CD14-positive monocyte (primary cell): Measurements from ENCODE around the gene AQP11. TPM values are rescaled to one million over a fixed set of nuclear protein-coding genes. Genes with fewer than 3 reads are reported as not detected.

Experiments
- DNase-seq, 3 donors: peaks; one replicate each; pipeline ENCODE4 v3.0.0-alpha.2; 2011 to 2022
- H2AFZ ChIP-seq: 2 replicates; pipeline ENCODE4 v1.6.0; 2012; ENCODE audit warnings: mild to moderate bottlenecking, low read depth, low read length, inconsistent platforms; ENCODE audit not compliant: insufficient read depth, poor library complexity, severe bottlenecking
- H3K27ac ChIP-seq, 2 donors: 1 replicate in 1 of 2; 2 replicates in 1 of 2; pipeline ENCODE4 v1.5.1; 2012 to 2013; ENCODE audit warnings: low read length in 2 of 2, control low read depth in 1 of 2, inconsistent platforms in 1 of 2, low read depth in 1 of 2, mild to moderate bottlenecking in 1 of 2
- H3K27me3 ChIP-seq, 2 donors: one replicate each; pipeline versions ENCODE4 v1.6.0 to v1.6.1; 2011 to 2013; ENCODE audit warnings: low read length in 2 of 2; ENCODE audit not compliant: control insufficient read depth in 2 of 2, insufficient read depth in 2 of 2
- H3K36me3 ChIP-seq, 2 donors: replicated peaks in 1 of 2; 1 replicate in 1 of 2; 2 replicates in 1 of 2; pipeline versions ENCODE4 v1.5.1 to v1.6.1; 2012 to 2013; ENCODE audit warnings: low read length in 2 of 2, control low read depth in 1 of 2, inconsistent platforms in 1 of 2, mild to moderate bottlenecking in 1 of 2; ENCODE audit not compliant: insufficient read depth in 2 of 2, control insufficient read depth in 1 of 2
- H3K4me1 ChIP-seq, 2 donors: 1 replicate in 1 of 2; 2 replicates in 1 of 2; pipeline versions ENCODE4 v1.5.1 to v1.6.1; 2012 to 2013; ENCODE audit warnings: low read length in 2 of 2, control low read depth in 1 of 2, inconsistent platforms in 1 of 2, mild to moderate bottlenecking in 1 of 2, moderate library complexity in 1 of 2; ENCODE audit not compliant: insufficient read depth in 2 of 2, control insufficient read depth in 1 of 2
- H3K4me2 ChIP-seq: replicated peaks from 2 replicates; pipeline ENCODE3; 2012; ENCODE audit warnings: low read length, moderate library complexity, mild to moderate bottlenecking; ENCODE audit not compliant: poor library complexity, severe bottlenecking; ENCODE audit errors: extremely low read depth
- H3K4me3 ChIP-seq, 3 experiments: fragments of 200-600 bp in 1 of 3; sonication (generic) in 1 of 3; replicated peaks in 1 of 3; 1 replicate in 2 of 3; 2 replicates in 1 of 3; pipeline ENCODE4 v1.5.1; 2011 to 2013; ENCODE audit warnings: low read length in 3 of 3, mild to moderate bottlenecking in 3 of 3, control low read depth in 2 of 3, low read depth in 2 of 3, inconsistent platforms in 1 of 3, moderate library complexity in 1 of 3
- H3K79me2 ChIP-seq: 2 replicates; pipeline ENCODE4 v1.6.0; 2012; ENCODE audit warnings: mild to moderate bottlenecking, control low read depth, inconsistent platforms, low read length, moderate library complexity; ENCODE audit not compliant: insufficient read depth
- H3K9ac ChIP-seq: 2 replicates; pipeline ENCODE4 v1.6.0; 2017; ENCODE audit warnings: low read length, mild to moderate bottlenecking; ENCODE audit not compliant: insufficient read depth, poor library complexity, severe bottlenecking
- H3K9me3 ChIP-seq, 2 donors: replicated peaks in 1 of 2; 1 replicate in 1 of 2; 2 replicates in 1 of 2; pipeline versions ENCODE4 v1.5.1 to v1.6.1; 2012 to 2013; ENCODE audit warnings: low read length in 2 of 2, control low read depth in 1 of 2; ENCODE audit not compliant: control insufficient read depth in 1 of 2, insufficient read depth in 1 of 2
- H4K20me1 ChIP-seq: 2 replicates; pipeline ENCODE4 v1.6.0; 2012; ENCODE audit warnings: mild to moderate bottlenecking, low read length, control low read depth, moderate library complexity; ENCODE audit not compliant: insufficient read depth
- H3K27ac Mint-ChIP-seq, 7 donors: one replicate each; pipeline ENCODE4 v1.8.0; 2020; ENCODE audit warnings: mild to moderate bottlenecking in 7 of 7, mixed read lengths in 7 of 7, moderate library complexity in 6 of 7, inconsistent platforms in 2 of 7
- H3K27me3 Mint-ChIP-seq, 3 donors: one replicate each; pipeline ENCODE4 v1.8.0; 2021 to 2022; ENCODE audit warnings: low read depth in 3 of 3, mild to moderate bottlenecking in 3 of 3, mixed read lengths in 3 of 3, moderate library complexity in 3 of 3, inconsistent platforms in 1 of 3
- H3K36me3 Mint-ChIP-seq, 2 donors: one replicate each; pipeline ENCODE4 v1.8.0; 2020; ENCODE audit warnings: mixed read lengths in 2 of 2, inconsistent platforms in 1 of 2, mild to moderate bottlenecking in 1 of 2
- H3K4me1 Mint-ChIP-seq: one replicate; pipeline ENCODE4 v1.8.0; 2020; ENCODE audit warnings: mild to moderate bottlenecking, mixed read lengths
- H3K4me3 Mint-ChIP-seq, 2 donors: one replicate each; pipeline ENCODE4 v1.8.0; 2020; ENCODE audit warnings: mild to moderate bottlenecking in 2 of 2, mixed read lengths in 2 of 2, moderate library complexity in 1 of 2
- H3K9me3 Mint-ChIP-seq, 7 donors: one replicate each; pipeline ENCODE4 v1.8.0; 2020 to 2022; ENCODE audit warnings: mixed read lengths in 7 of 7, mild to moderate bottlenecking in 6 of 7, moderate library complexity in 6 of 7, inconsistent platforms in 2 of 7
- whole genome bisulfite sequencing: methylation state at CpG from one replicate; pipeline ENCODE4 v1.1.5; 2013; ENCODE audit warnings: missing lambda C conversion rate; ENCODE audit not compliant: insufficient coverage; 5-methylcytosine and 5-hydroxymethylcytosine counted together
- intact Hi-C, 2 donors: fragments of 100-400 bp; cut with micrococcal nuclease; formaldehyde crosslinking; loops; one replicate each; pipeline versions ENCODE4 v1.15.0 to v1.15.1; 2023
- polyA plus RNA-seq, 3 donors: library from polyadenylated mRNA; depleted of rRNA in 1 of 3; unstranded in 2 of 3; stranded (reverse) in 1 of 3; fragments of 300-500 nt in 2 of 3; fragments of >200 nt in 1 of 3; fragmentation: Illumina TruSeq in 2 of 3; gene quantifications; 1 replicate in 2 of 3; 2 replicates in 1 of 3; pipeline ENCODE4 v1.2.3, GENCODE V29; 2012 to 2021
- TF ChIP-seq, protein P1 (sequence below): fragments of 200-600 bp; IDR thresholded peaks from one replicate; pipeline ENCODE4 v1.8.0; 2022; ENCODE audit warnings: antibody characterized with exemption, mild to moderate bottlenecking

Gene AQP11
- polyA plus RNA-seq, 3 donors = 0.16 to 0.18 TPM; not detected in 1

DNA sequence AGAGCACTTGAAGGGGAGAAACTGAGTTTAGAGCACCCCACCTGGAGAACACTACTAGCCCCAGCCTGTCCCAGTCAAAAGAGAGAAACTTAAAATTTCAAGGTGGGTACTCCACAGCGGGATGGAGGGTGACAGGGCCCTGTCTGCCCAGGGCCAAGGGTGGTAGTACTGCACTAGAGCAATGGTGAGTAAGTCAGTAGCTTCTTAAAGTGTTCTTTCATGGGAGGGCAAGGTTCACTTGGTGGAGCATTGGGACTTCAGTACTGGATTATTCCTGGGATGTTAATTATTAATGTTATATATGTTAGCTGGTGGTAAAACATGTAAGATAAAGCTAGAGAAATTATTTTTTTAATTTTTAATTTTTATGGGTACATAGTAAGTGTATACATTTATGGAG is 28.5 kb upstream of the AQP11 start:
- H3K4me1 ChIP-seq = no peaks in the 10 kb centered on the region
- H3K4me3 Mint-ChIP-seq = no peak overlapping the region
- H3K4me1 Mint-ChIP-seq = peaks cover 1% of the 10 kb centered on the region
- H3K79me2 ChIP-seq = no peaks in the 10 kb centered on the region
- intact Hi-C loops = no loop called here
- H3K27me3 ChIP-seq = no peaks in the 10 kb centered on the region
- no peak overlapping the region for H3K27ac ChIP-seq
- H3K9me3 Mint-ChIP-seq = peaks cover 0 to 3% (median 0%) of the 10 kb centered on the region in 7 donors
- H3K36me3 Mint-ChIP-seq = no peaks in the 10 kb centered on the region
- H3K36me3 ChIP-seq = no peaks in the 10 kb centered on the region
- H3K9me3 ChIP-seq = no peaks in the 10 kb centered on the region
- TF ChIP-seq, protein P1, sequence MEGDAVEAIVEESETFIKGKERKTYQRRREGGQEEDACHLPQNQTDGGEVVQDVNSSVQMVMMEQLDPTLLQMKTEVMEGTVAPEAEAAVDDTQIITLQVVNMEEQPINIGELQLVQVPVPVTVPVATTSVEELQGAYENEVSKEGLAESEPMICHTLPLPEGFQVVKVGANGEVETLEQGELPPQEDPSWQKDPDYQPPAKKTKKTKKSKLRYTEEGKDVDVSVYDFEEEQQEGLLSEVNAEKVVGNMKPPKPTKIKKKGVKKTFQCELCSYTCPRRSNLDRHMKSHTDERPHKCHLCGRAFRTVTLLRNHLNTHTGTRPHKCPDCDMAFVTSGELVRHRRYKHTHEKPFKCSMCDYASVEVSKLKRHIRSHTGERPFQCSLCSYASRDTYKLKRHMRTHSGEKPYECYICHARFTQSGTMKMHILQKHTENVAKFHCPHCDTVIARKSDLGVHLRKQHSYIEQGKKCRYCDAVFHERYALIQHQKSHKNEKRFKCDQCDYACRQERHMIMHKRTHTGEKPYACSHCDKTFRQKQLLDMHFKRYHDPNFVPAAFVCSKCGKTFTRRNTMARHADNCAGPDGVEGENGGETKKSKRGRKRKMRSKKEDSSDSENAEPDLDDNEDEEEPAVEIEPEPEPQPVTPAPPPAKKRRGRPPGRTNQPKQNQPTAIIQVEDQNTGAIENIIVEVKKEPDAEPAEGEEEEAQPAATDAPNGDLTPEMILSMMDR = no peak
- H2AFZ ChIP-seq = no peak overlapping the region
- no peak overlapping the region for H3K4me2 ChIP-seq
- no peak overlapping the region for H3K9ac ChIP-seq
- H4K20me1 ChIP-seq = no peaks in the 10 kb centered on the region
- no peak overlapping the region for H3K4me3 ChIP-seq
- no peak for DNase-seq
- H3K27me3 Mint-ChIP-seq = peaks cover 0 to 3% (median 1%) of the 10 kb centered on the region in 3 donors
- WGBS = 91% methylated on average over 1 of the region's 1 CpG
- H3K27ac Mint-ChIP-seq = no peak overlapping the region

DNA sequence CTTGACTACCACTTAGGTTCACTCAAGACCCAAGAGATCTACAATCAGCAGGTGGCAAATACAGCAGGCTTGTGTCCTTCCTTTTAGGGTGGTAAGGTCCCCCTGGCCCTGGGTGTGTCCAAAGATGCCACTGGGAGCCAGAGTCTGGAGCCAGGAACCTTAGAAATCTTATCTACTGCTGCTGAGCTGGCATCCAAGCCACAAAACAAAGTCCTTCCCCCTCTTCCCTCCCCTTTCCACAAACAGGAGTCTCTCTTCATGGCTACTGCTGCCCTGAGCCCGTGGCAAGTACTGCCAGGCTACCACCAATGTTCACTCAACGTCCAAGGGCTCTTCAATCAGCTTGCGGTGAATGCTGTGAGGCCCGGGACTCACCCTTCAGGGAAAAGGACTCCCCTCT is 21.4 kb upstream of the AQP11 start:
- Mint-ChIP-seq H3K36me3 (peaks cover 0 to 1% of the 10 kb centered on the region in 2 donors), H3K4me3 (no peak overlapping the region), H3K27me3 (peaks cover 0 to 3% (median 1%) of the 10 kb centered on the region in 3 donors), H3K9me3 (peaks cover 0 to 4% (median 0%) of the 10 kb centered on the region in 7 donors), H3K4me1 (no peaks in the 10 kb centered on the region), H3K27ac (peak overlapping the region in 1 of 7 donors; percentile 77)
- TF ChIP-seq, protein P1 = no peak
- H3K36me3 ChIP-seq = no peaks in the 10 kb centered on the region
- 96% methylated on average over 4 of the region's 4 CpGs for WGBS
- intact Hi-C loops = no loop called here
- no peaks in the 10 kb centered on the region for H3K27me3 ChIP-seq
- no peaks in the 10 kb centered on the region for H3K9me3 ChIP-seq
- no peaks in the 10 kb centered on the region for H4K20me1 ChIP-seq
- no peak overlapping the region for H2AFZ ChIP-seq
- H3K79me2 ChIP-seq = no peaks in the 10 kb centered on the region
- H3K27ac ChIP-seq = no peak overlapping the region
- H3K4me2 ChIP-seq = no peak overlapping the region
- no peak overlapping the region for H3K4me3 ChIP-seq
- no peak for DNase-seq
- H3K9ac ChIP-seq = no peak overlapping the region
- no peaks in the 10 kb centered on the region for H3K4me1 ChIP-seq
